DMS153 treated with DMSO at 0.1 percent for 48 hours (cell line): ENCODE results near the gene SIGLEC8.

Experiments
- DNase-seq: peaks from one replicate; lab custom pipeline; 2025; ENCODE audit not compliant: unreplicated experiment; lab: John Stamatoyannopoulos, UW

SIGLEC8 gene

DNA sequence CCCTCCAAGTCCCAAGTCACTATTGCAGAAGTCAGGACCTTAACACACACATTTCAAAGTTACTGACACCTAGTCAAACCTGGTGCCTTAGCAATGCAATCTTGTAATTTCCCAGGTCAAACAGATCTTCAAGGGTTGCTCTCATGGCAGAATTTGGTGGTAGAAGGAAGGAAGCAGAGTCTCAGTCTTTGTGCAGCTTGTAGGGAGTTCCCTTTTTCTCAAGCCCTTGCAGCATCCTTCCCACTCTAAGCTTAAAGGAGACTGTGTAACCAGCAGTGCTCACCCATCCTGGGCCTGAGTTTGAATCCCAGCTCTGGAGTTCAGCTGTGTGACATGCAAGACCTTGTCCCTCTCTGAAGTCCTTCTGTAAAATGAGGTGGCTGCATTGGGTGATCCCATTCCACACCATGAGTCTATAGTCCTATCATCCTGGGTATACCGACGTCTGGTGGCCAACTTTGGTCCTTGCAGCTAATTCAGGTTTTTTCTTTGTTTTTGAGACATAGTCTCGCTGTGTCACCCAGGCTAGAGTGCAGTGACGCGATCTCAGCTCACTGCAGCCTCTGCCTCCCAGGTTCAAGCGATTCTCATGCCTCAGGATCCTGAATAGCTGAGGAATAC, 50.6 kb downstream of the SIGLEC8 start:
- no peak for DNase-seq

DNA sequence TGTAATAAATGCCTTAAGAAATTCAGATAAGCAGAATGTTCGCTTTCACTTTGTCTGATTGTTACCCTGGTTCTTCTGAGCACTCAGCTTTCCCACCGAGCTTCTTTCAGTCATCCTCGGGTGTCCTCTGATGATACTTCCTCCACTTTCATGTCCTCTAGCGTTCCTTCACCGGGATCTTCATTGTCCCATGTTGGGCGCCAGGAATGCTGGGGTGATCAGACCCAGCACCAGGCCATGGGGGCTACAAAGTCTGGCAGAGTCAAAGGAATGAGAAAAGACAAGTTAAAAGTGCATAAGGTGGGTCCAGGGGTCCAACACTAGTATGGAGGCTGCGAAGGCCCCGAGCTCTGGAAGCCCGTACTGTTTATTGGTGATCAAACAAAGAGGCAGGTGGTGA, 56.1 kb downstream of the SIGLEC8 start:
- no peak for DNase-seq
